HepG2 (cell line): ENCODE measurements around the gene ATP9A. TPM values are rescaled to one million over a fixed set of nuclear protein-coding genes. Genes with fewer than 3 reads are reported as not detected.

ENCODE experiments used
- ARNT2 ChIP-seq: sonication (generic); formaldehyde crosslinking; IDR thresholded peaks from 2 replicates; pipeline ENCODE4 v1.8.0; 2022; ENCODE audit warnings: mild to moderate bottlenecking, low read depth, missing genetic modification reagents, moderate library complexity
- GPN1 ChIP-seq: sonication (generic); formaldehyde crosslinking; IDR thresholded peaks from 2 replicates; pipeline ENCODE4 v1.5.1; 2020; ENCODE audit warnings: missing genetic modification reagents, borderline replicate concordance
- HIC2 ChIP-seq: sonication (generic); formaldehyde crosslinking; IDR thresholded peaks from 2 replicates; pipeline ENCODE4 v1.9.0; 2022; ENCODE audit warnings: low read depth, missing genetic modification reagents
- JARID2 ChIP-seq: sonication (generic); formaldehyde crosslinking; IDR thresholded peaks from 2 replicates; pipeline ENCODE4 v1.8.1; 2023; ENCODE audit warnings: missing genetic modification reagents, inconsistent platforms; ENCODE audit not compliant: insufficient replicate concordance
- KDM3A ChIP-seq: IDR thresholded peaks from 2 replicates; pipeline ENCODE4 v1.6.1; 2018; ENCODE audit warnings: low read depth, missing compliant biosample characterization
- MAZ ChIP-seq, 2 experiments: sonication (generic) in 1 of 2; formaldehyde crosslinking in 1 of 2; IDR thresholded peaks; 2 replicates each; pipeline versions ENCODE4 v1.5.0 to v1.6.1; 2012 to 2020; ENCODE audit warnings: low read depth in 2 of 2, mild to moderate bottlenecking in 2 of 2, borderline replicate concordance in 1 of 2, improper control_type of control experiment in 1 of 2, low read length in 1 of 2, missing genetic modification reagents in 1 of 2, moderate library complexity in 1 of 2
- MED13 ChIP-seq: sonication (generic); formaldehyde crosslinking; IDR thresholded peaks from 2 replicates; pipeline ENCODE4 v1.5.0; 2020; ENCODE audit warnings: missing genetic modification reagents
- PAWR ChIP-seq: sonication (generic); formaldehyde crosslinking; IDR thresholded peaks from 2 replicates; pipeline ENCODE4 v1.4.0; 2020; ENCODE audit warnings: missing genetic modification reagents, mild to moderate bottlenecking, borderline replicate concordance
- RXRB ChIP-seq: IDR thresholded peaks from 2 replicates; pipeline ENCODE4 v1.6.1; 2016; ENCODE audit warnings: borderline replicate concordance, missing genetic modification reagents, missing compliant biosample characterization
- SAP130 ChIP-seq: IDR thresholded peaks from 2 replicates; pipeline ENCODE4 v1.6.1; 2016; ENCODE audit warnings: low read depth
- SMARCC2 ChIP-seq: fragments of 450-650 bp; IDR thresholded peaks from 2 replicates; pipeline ENCODE4 v1.6.1; 2017; ENCODE audit warnings: antibody characterized with exemption, mild to moderate bottlenecking
- SPEN ChIP-seq: sonication (generic); formaldehyde crosslinking; IDR thresholded peaks from 2 replicates; pipeline ENCODE4 v1.5.1; 2020; ENCODE audit warnings: low read depth, mild to moderate bottlenecking, missing genetic modification reagents
- TAF15 ChIP-seq: fragments of 200-400 bp; formaldehyde crosslinking; IDR thresholded peaks from one replicate; pipeline ENCODE4 v1.6.1; 2018; ENCODE audit warnings: mild to moderate bottlenecking, low read depth, low read length; ENCODE audit not compliant: poor library complexity, severe bottlenecking
- U2AF1 ChIP-seq: fragments of 200-400 bp; formaldehyde crosslinking; optimal IDR thresholded peaks from 2 replicates; pipeline ENCODE3; 2017; ENCODE audit warnings: mild to moderate bottlenecking, low read depth, low read length
- ZBTB8A ChIP-seq: sonication (generic); formaldehyde crosslinking; IDR thresholded peaks from 2 replicates; pipeline ENCODE4 v1.4.0; 2020; ENCODE audit warnings: mild to moderate bottlenecking, low read depth, missing genetic modification reagents, borderline replicate concordance
- ZMYM4 ChIP-seq: sonication (generic); formaldehyde crosslinking; IDR thresholded peaks from 2 replicates; pipeline ENCODE4 v1.8.1; 2023; ENCODE audit warnings: mild to moderate bottlenecking, missing genetic modification reagents
- ZNF34 ChIP-seq: sonication (generic); formaldehyde crosslinking; IDR thresholded peaks from 2 replicates; pipeline ENCODE4 v1.4.0; 2020; ENCODE audit warnings: mild to moderate bottlenecking, missing genetic modification reagents, borderline replicate concordance
- ZNF512B ChIP-seq: sonication (generic); formaldehyde crosslinking; IDR thresholded peaks from 2 replicates; pipeline ENCODE4 v1.5.1; 2020; ENCODE audit warnings: missing genetic modification reagents, mild to moderate bottlenecking, borderline replicate concordance
- ZNF598 ChIP-seq: sonication (generic); formaldehyde crosslinking; IDR thresholded peaks from 2 replicates; pipeline ENCODE4 v1.5.1; 2020; ENCODE audit warnings: mild to moderate bottlenecking, missing genetic modification reagents, borderline replicate concordance
- ZNF652 ChIP-seq: IDR thresholded peaks from 2 replicates; pipeline ENCODE4 v1.6.1; 2016; ENCODE audit warnings: low read depth, borderline replicate concordance
- ZNF75D ChIP-seq: sonication (generic); formaldehyde crosslinking; IDR thresholded peaks from 2 replicates; pipeline ENCODE4 v1.8.1; 2023; ENCODE audit warnings: missing genetic modification reagents, mild to moderate bottlenecking, borderline replicate concordance
- ZSCAN9 ChIP-seq: IDR thresholded peaks from 2 replicates; pipeline ENCODE4 v1.6.1; 2016; ENCODE audit warnings: borderline replicate concordance
- polyA plus RNA-seq, 8 experiments: library from polyadenylated mRNA; depleted of rRNA in 3 of 8; stranded (reverse) in 7 of 8; unstranded in 1 of 8; fragments of >200 nt; fragmentation: Illumina TruSeq in 4 of 8; extraction: Trizol in 4 of 8; gene quantifications; 2 replicates each; pipeline versions ENCODE4 v1.2.1 to v1.2.3, GENCODE V29; 2011 to 2016; ENCODE audit warnings: low read depth in 4 of 8, missing spikeins in 1 of 8, mixed read lengths in 1 of 8; ENCODE audit not compliant: insufficient read depth in 1 of 8
- total RNA-seq, 5 experiments: library from RNA; depleted of rRNA; stranded (reverse); fragments of >200 nt; fragmentation: Illumina TruSeq; extraction: Trizol; gene quantifications; 2 replicates each; pipeline ENCODE4 v1.2.3, GENCODE V29; 2016; ENCODE audit warnings: low read depth in 1 of 5
- TF ChIP-seq, protein P1 (sequence below): conservative IDR thresholded peaks from 2 replicates; pipeline ENCODE4 v1.6.1; 2018; ENCODE audit warnings: missing genetic modification reagents

ATP9A gene
- total and polyA plus RNA-seq, 2 of the 13 experiments (the other 11 are each of a cell fraction or from before 2014, with no cell fraction given), result 11.8 to 18.5 TPM

GRCh38 chr20:51562332-51563173, 205.6 kb downstream of the ATP9A start (continued):
- no peak for TF ChIP-seq JARID2 (CRISPR knock-in tag)
- no peak for TF ChIP-seq HIC2 (CRISPR knock-in tag)
- TF ChIP-seq, protein P1, sequence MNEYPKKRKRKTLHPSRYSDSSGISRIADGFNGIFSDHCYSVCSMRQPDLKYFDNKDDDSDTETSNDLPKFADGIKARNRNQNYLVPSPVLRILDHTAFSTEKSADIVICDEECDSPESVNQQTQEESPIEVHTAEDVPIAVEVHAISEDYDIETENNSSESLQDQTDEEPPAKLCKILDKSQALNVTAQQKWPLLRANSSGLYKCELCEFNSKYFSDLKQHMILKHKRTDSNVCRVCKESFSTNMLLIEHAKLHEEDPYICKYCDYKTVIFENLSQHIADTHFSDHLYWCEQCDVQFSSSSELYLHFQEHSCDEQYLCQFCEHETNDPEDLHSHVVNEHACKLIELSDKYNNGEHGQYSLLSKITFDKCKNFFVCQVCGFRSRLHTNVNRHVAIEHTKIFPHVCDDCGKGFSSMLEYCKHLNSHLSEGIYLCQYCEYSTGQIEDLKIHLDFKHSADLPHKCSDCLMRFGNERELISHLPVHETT (CRISPR knock-in tag), result no peak
- TF ChIP-seq ZMYM4 (CRISPR knock-in tag), result peak; percentile 22; the same call in 1 of the 2 replicates
- TF ChIP-seq U2AF1, result peak; percentile 36
- TF ChIP-seq PAWR (CRISPR knock-in tag), result peak; percentile 59; the same call in 1 of the 2 replicates
- no peak for TF ChIP-seq KDM3A (CRISPR knock-in tag)
- no peak for TF ChIP-seq ZSCAN9 (CRISPR knock-in tag)
- TF ChIP-seq ZNF34 (CRISPR knock-in tag), result no peak
- peak; percentile 53 for TF ChIP-seq ARNT2 (CRISPR knock-in tag)
- TF ChIP-seq SAP130 (CRISPR knock-in tag), result peak; percentile 11; the same call in 1 of the 2 replicates
- peak; percentile 73; the same call in 1 of the 2 replicates for TF ChIP-seq ZNF512B (CRISPR knock-in tag)
- TF ChIP-seq GPN1 (CRISPR knock-in tag), result no peak
- no peak for TF ChIP-seq ZNF652 (CRISPR knock-in tag)
- no peak for TF ChIP-seq MAZ (IDR thresholded peaks at IDR 0.05; ENCODE audit: borderline replicate concordance, low read depth, low read length)
- TF ChIP-seq MAZ (CRISPR knock-in tag; IDR thresholded peaks at IDR 0.05; ENCODE audit: low read depth), result 0 out of 2 replicates have a peak, but pooled peaks have one; percentile 26
- no peak for TF ChIP-seq ZNF75D
- TF ChIP-seq ZBTB8A (CRISPR knock-in tag), result 0 out of 2 replicates have a peak, but pooled peaks have one; percentile 38
- TF ChIP-seq SMARCC2, result no peak
- TF ChIP-seq MED13, result peak; percentile 71; the same call in 1 of the 2 replicates
- TF ChIP-seq ZNF598 (CRISPR knock-in tag), result no peak
- TF ChIP-seq SPEN, result peak; percentile 65; the same call in 1 of the 2 replicates
- no peak for TF ChIP-seq RXRB (CRISPR knock-in tag)
- no peak for TF ChIP-seq TAF15
